Measurements from ENCODE around the gene SNTB2. TPM values are rescaled to one million over a fixed set of nuclear protein-coding genes. Genes with fewer than 3 reads are reported as not detected.

The SNTB2 gene
- polyA plus RNA-seq, 3 donors: 1.2 to 6.0 (median 5.0) TPM

DNA sequence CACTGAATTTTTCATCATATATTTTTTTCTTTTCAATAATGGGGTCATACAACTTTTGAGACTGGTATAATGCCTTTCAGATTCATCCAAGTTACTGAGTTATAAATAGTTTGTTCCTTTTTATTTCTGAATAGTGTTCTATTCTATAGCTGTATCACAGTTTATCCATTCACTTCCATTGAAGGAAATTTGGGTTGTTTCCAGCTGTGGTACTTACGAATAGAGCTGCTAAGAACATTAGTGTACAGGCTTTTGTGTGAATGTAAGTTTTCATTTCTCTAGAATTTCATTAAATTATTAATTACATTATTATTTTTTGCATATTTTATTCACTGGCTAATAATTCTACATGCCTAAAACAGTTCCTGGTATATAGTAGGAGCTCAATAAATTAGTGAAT lies 52.9 kb downstream of the SNTB2 start:
- no peaks in the 10 kb centered on the region for H3K9me3 ChIP-seq (replicated peaks in 1 of 2; ENCODE audit: control insufficient read depth in 1 of 2, insufficient read depth in 1 of 2, low read length in 2 of 2)
- H3K27me3 Mint-ChIP-seq (ENCODE audit: low read depth in 3 of 3): peaks cover 0 to 8% (median 3%) of the 10 kb centered on the region in 3 donors
- TF ChIP-seq, protein P1, sequence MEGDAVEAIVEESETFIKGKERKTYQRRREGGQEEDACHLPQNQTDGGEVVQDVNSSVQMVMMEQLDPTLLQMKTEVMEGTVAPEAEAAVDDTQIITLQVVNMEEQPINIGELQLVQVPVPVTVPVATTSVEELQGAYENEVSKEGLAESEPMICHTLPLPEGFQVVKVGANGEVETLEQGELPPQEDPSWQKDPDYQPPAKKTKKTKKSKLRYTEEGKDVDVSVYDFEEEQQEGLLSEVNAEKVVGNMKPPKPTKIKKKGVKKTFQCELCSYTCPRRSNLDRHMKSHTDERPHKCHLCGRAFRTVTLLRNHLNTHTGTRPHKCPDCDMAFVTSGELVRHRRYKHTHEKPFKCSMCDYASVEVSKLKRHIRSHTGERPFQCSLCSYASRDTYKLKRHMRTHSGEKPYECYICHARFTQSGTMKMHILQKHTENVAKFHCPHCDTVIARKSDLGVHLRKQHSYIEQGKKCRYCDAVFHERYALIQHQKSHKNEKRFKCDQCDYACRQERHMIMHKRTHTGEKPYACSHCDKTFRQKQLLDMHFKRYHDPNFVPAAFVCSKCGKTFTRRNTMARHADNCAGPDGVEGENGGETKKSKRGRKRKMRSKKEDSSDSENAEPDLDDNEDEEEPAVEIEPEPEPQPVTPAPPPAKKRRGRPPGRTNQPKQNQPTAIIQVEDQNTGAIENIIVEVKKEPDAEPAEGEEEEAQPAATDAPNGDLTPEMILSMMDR (IDR thresholded peaks at IDR 0.05): no peak
- intact Hi-C loops (cut with micrococcal nuclease): no loop called here
- H3K4me3 ChIP-seq (replicated peaks in 1 of 3; ENCODE audit: low read depth in 2 of 3, low read length in 3 of 3): no peak overlapping the region
- no peaks in the 10 kb centered on the region for H3K79me2 ChIP-seq (ENCODE audit: insufficient read depth, low read length)
- no CpG with 5 or more reads among the region's 1 CpG for WGBS (ENCODE audit: insufficient coverage)
- no peak overlapping the region for H3K27ac Mint-ChIP-seq
- DNase-seq: no peak
- H3K4me1 ChIP-seq (ENCODE audit: control insufficient read depth in 1 of 2, insufficient read depth in 2 of 2, low read length in 2 of 2): no peaks in the 10 kb centered on the region
- no peak overlapping the region for H3K4me2 ChIP-seq (replicated peaks; ENCODE audit: extremely low read depth, low read length, poor library complexity, severe bottlenecking)
- no peaks in the 10 kb centered on the region for H3K27me3 ChIP-seq (ENCODE audit: control insufficient read depth in 2 of 2, insufficient read depth in 2 of 2, low read length in 2 of 2)
- H3K36me3 ChIP-seq (replicated peaks in 1 of 2; ENCODE audit: control insufficient read depth in 1 of 2, insufficient read depth in 2 of 2, low read length in 2 of 2): no peaks in the 10 kb centered on the region
- no peaks in the 10 kb centered on the region for H3K9me3 Mint-ChIP-seq
- H3K9ac ChIP-seq (ENCODE audit: insufficient read depth, low read length, poor library complexity, severe bottlenecking): no peak overlapping the region
- no peaks in the 10 kb centered on the region for H3K4me1 Mint-ChIP-seq
- no peak overlapping the region for H3K4me3 Mint-ChIP-seq
- no peak overlapping the region for H2AFZ ChIP-seq (ENCODE audit: insufficient read depth, low read depth, low read length, poor library complexity, severe bottlenecking)
- H3K36me3 Mint-ChIP-seq: no peaks in the 10 kb centered on the region
- H3K27ac ChIP-seq (ENCODE audit: low read depth in 1 of 2, low read length in 2 of 2): no peak overlapping the region
- peaks cover 10% of the 10 kb centered on the region for H4K20me1 ChIP-seq (ENCODE audit: insufficient read depth, low read length)

DNA sequence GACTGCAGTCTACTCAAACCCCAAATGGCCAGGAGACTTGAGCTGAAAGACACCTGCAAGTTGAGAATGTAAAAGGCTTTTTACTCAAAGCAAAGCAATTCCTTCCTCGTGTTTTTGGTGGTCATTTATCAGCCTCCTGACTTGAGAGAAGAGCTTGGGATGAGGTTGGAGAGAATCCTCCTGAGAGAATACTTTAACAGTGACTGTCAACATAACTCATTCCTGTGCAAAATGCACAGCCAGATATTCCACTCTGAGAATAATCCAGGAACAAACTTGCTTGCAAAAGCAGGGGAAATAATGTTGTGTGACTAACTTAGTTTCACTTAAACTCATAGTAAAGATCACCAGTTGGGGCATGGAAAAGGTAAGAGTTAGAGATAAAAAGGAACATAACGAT lies 53.4 kb downstream of the SNTB2 start:
- Histone ChIP-seq H3K27ac (ENCODE audit: low read depth in 1 of 2, low read length in 2 of 2) (no peak overlapping the region), H3K9me3 (replicated peaks in 1 of 2; ENCODE audit: control insufficient read depth in 1 of 2, insufficient read depth in 1 of 2, low read length in 2 of 2) (no peaks in the 10 kb centered on the region), H3K4me1 (ENCODE audit: control insufficient read depth in 1 of 2, insufficient read depth in 2 of 2, low read length in 2 of 2) (no peaks in the 10 kb centered on the region), H3K4me3 (replicated peaks in 1 of 3; ENCODE audit: low read depth in 2 of 3, low read length in 3 of 3) (no peak overlapping the region), H3K79me2 (ENCODE audit: insufficient read depth, low read length) (no peaks in the 10 kb centered on the region), H3K36me3 (replicated peaks in 1 of 2; ENCODE audit: control insufficient read depth in 1 of 2, insufficient read depth in 2 of 2, low read length in 2 of 2) (no peaks in the 10 kb centered on the region), H2AFZ (ENCODE audit: insufficient read depth, low read depth, low read length, poor library complexity, severe bottlenecking) (no peak overlapping the region), H3K27me3 (ENCODE audit: control insufficient read depth in 2 of 2, insufficient read depth in 2 of 2, low read length in 2 of 2) (no peaks in the 10 kb centered on the region), H3K4me2 (replicated peaks; ENCODE audit: extremely low read depth, low read length, poor library complexity, severe bottlenecking) (no peak overlapping the region), H4K20me1 (ENCODE audit: insufficient read depth, low read length) (peaks cover 10% of the 10 kb centered on the region), H3K9ac (ENCODE audit: insufficient read depth, low read length, poor library complexity, severe bottlenecking) (no peak overlapping the region)
- TF ChIP-seq, protein P1 (IDR thresholded peaks at IDR 0.05): no peak
- intact Hi-C loops (cut with micrococcal nuclease): no loop called here
- Mint-ChIP-seq H3K9me3 (no peaks in the 10 kb centered on the region), H3K4me1 (no peaks in the 10 kb centered on the region), H3K27me3 (ENCODE audit: low read depth in 3 of 3) (peaks cover 0 to 8% (median 4%) of the 10 kb centered on the region in 3 donors), H3K36me3 (peaks cover 0 to under 1% of the 10 kb centered on the region in 2 donors), H3K4me3 (no peak overlapping the region), H3K27ac (no peak overlapping the region)
- WGBS (ENCODE audit: insufficient coverage): 100% methylated on average over 1 of the region's 2 CpGs
- no peak for DNase-seq
